ENCODE results near the gene CENPX. TPM values are rescaled to one million over a fixed set of nuclear protein-coding genes. Genes with fewer than 3 reads are reported as not detected.

Gene CENPX
- total RNA-seq: 36.2 and 42.7 TPM in 2 replicates

GRCh38 chr17:82022310-82022980 is at the start of gene CENPX:
Gene CENPX (minus strand): TSS chr17:82022878. CDS start chr17:82022861, 17 bp downstream.

GRCh38 chr17:82065638-82066303 is 43.1 kb upstream of the CENPX start, which contains the start of gene DUS1L:
Gene DUS1L (minus strand): TSS chr17:82065804. CDS start chr17:82065059, 745 bp downstream.

GRCh38 chr17:82051776-82052637 is 29.3 kb upstream of the CENPX start, which contains the start of the genes GPS1 and RFNG:
Gene GPS1 (plus strand): TSS chr17:82051898. CDS start chr17:82051932, 34 bp downstream.
Gene RFNG (minus strand): TSS chr17:82051811. CDS start chr17:82051766, 45 bp downstream.

GRCh38 chr17:82037092-82037888 is 14.6 kb upstream of the CENPX start, which contains the start of gene DCXR:
Gene DCXR (minus strand): TSS chr17:82037697. CDS start chr17:82037682, 15 bp downstream.

GRCh38 chr17:82031303-82031884 is 8.7 kb upstream of the CENPX start, which contains the start of gene RAC3:
Gene RAC3 (plus strand): TSS chr17:82031678. CDS start chr17:82031762, 84 bp downstream.

GRCh38 chr17:82022981-82023446 is 336 bp upstream of the CENPX start, which contains the start of gene LRRC45:
Gene LRRC45 (plus strand): TSS chr17:82023305. CDS start chr17:82023644, 339 bp downstream.

GRCh38 chr17:81977211-81977808 is 45.4 kb downstream of the CENPX start, which contains the start of gene ASPSCR1:
Gene ASPSCR1 (plus strand): TSS chr17:81977629. CDS start chr17:81977647, 18 bp downstream.

Other genes with a start within 250 kb of the CENPX start
- gene GCGR, start 218.7 kb downstream of the CENPX start, total RNA-seq: not detected in 2 replicates
- 82.7 and 89.0 TPM in 2 replicates for gene MCRIP1, start 189.6 kb downstream of the CENPX start, total RNA-seq
- not detected in 2 replicates for gene PPP1R27, start 187.8 kb downstream of the CENPX start, total RNA-seq
- 2,196 and 3,205 TPM in 2 replicates for gene P4HB, start 162.3 kb downstream of the CENPX start, total RNA-seq
- 156 and 187 TPM in 2 replicates for gene ARHGDIA, start 151.5 kb downstream of the CENPX start, total RNA-seq
- 50.2 and 68.7 TPM in 2 replicates for gene ALYREF, start 131.3 kb downstream of the CENPX start, total RNA-seq
- gene ANAPC11, start 131.2 kb downstream of the CENPX start, total RNA-seq: 130 and 178 TPM in 2 replicates
- gene NPB, start 120.6 kb downstream of the CENPX start, total RNA-seq: 0.62 and 1.8 TPM in 2 replicates
- 25.5 and 40.9 TPM in 2 replicates for gene PCYT2, start 111.5 kb downstream of the CENPX start, total RNA-seq
- gene SIRT7, start 104.7 kb downstream of the CENPX start, total RNA-seq: 7.7 and 8.5 TPM in 2 replicates
- 15.5 and 17.4 TPM in 2 replicates for gene MAFG, start 95.1 kb downstream of the CENPX start, total RNA-seq
- gene PYCR1, start 85.6 kb downstream of the CENPX start, total RNA-seq: 64.2 and 76.1 TPM in 2 replicates
- gene MYADML2, start 75.6 kb downstream of the CENPX start, total RNA-seq: not detected in 2 replicates
- 0.68 TPM in 1 of 2 replicates, not detected in the other for gene NOTUM, start 61.7 kb downstream of the CENPX start, total RNA-seq
- 13.0 and 17.5 TPM in 2 replicates for gene ASPSCR1, start 45.2 kb downstream of the CENPX start, total RNA-seq
- gene LRRC45, start 427 bp upstream of the CENPX start, total RNA-seq: 11.6 and 13.3 TPM in 2 replicates
- 16.2 and 19.9 TPM in 2 replicates for gene RAC3, start 8.8 kb upstream of the CENPX start, total RNA-seq
- 70.6 and 80.2 TPM in 2 replicates for gene DCXR, start 14.8 kb upstream of the CENPX start, total RNA-seq
- 31.4 and 39.7 TPM in 2 replicates for gene RFNG, start 28.9 kb upstream of the CENPX start, total RNA-seq
- gene GPS1, start 29.0 kb upstream of the CENPX start, total RNA-seq: 72.1 and 78.6 TPM in 2 replicates
- 40.1 and 50.9 TPM in 2 replicates for gene DUS1L, start 42.9 kb upstream of the CENPX start, total RNA-seq
- 100 and 104 TPM in 2 replicates for gene FASN, start 75.4 kb upstream of the CENPX start, total RNA-seq
- gene CCDC57, start 190.0 kb upstream of the CENPX start, total RNA-seq: 8.7 and 9.5 TPM in 2 replicates
- 107 and 162 TPM in 2 replicates for gene SLC16A3, start 206.2 kb upstream of the CENPX start, total RNA-seq

All from cardiac ventricle fibroblast (primary cell).